Iris pigment epithelial cell (primary cell): Measurements from ENCODE around the gene EFL1.
"Not testable (repeated sequence)": the region's sequence is repeated elsewhere in the genome, so short reads cannot be mapped to it uniquely, and the experiment has no call there.

Source experiments
- DNase-seq: peaks from one replicate; pipeline ENCODE4 v3.0.0-alpha.2; 2011; ENCODE audit warnings: low read depth

EFL1 gene

GRCh38 chr15:82281276-82281675, 18.7 kb upstream of the EFL1 start:
- DNase-seq, result not testable (repeated sequence)

GRCh38 chr15:82275410-82275809, 12.9 kb upstream of the EFL1 start:
- DNase-seq, result no peak

- DNase-seq, result no peak
These were observed 9.6 kb upstream of the EFL1 start for GRCh38 chr15:82272154-82272553.

- DNase-seq, result not testable (repeated sequence)
These were observed 5.9 kb upstream of the EFL1 start for GRCh38 chr15:82268454-82268853.

- DNase-seq, result not testable (repeated sequence)
These were observed 4.6 kb upstream of the EFL1 start for GRCh38 chr15:82267137-82267536.

GRCh38 chr15:82263350-82263749, 816 bp upstream of the EFL1 start:
- no peak for DNase-seq

GRCh38 chr15:82261566-82262421, 740 bp downstream of the EFL1 start:
- DNase-seq, result peak; percentile 65

- DNase-seq, result peak; percentile 15
These were observed 14.3 kb downstream of the EFL1 start for GRCh38 chr15:82248261-82248660.

- DNase-seq, result not testable (repeated sequence)
These were observed 16.6 kb downstream of the EFL1 start for GRCh38 chr15:82245956-82246355.

GRCh38 chr15:82243644-82244043, 18.9 kb downstream of the EFL1 start:
- DNase-seq, result not testable (repeated sequence)

- DNase-seq, result peak; percentile 70
These were observed 20.6 kb downstream of the EFL1 start for GRCh38 chr15:82241836-82242499.

- DNase-seq, result no peak
These were observed 22.7 kb downstream of the EFL1 start for GRCh38 chr15:82239685-82240391.

GRCh38 chr15:82237944-82238534, 24.5 kb downstream of the EFL1 start:
- DNase-seq, result not testable (repeated sequence)

GRCh38 chr15:82231842-82232241, 30.7 kb downstream of the EFL1 start:
- DNase-seq, result no peak

- no peak for DNase-seq
These were observed 31.3 kb downstream of the EFL1 start for GRCh38 chr15:82231233-82231632.

GRCh38 chr15:82228750-82229149, 33.8 kb downstream of the EFL1 start:
- peak; percentile 30 for DNase-seq

GRCh38 chr15:82221535-82221934, 41.0 kb downstream of the EFL1 start:
- peak; percentile 49 for DNase-seq

GRCh38 chr15:82216092-82216491, 46.4 kb downstream of the EFL1 start:
- not testable (repeated sequence) for DNase-seq

- DNase-seq, result not testable (repeated sequence)
These were observed 50.3 kb downstream of the EFL1 start for GRCh38 chr15:82212201-82212600.

GRCh38 chr15:82210066-82210597, 52.4 kb downstream of the EFL1 start:
- peak; percentile 26 for DNase-seq

GRCh38 chr15:82204575-82204974, 58.0 kb downstream of the EFL1 start:
- not testable (repeated sequence) for DNase-seq
